ENCODE measurements around the gene GNPTAB. TPM values are rescaled to one million over a fixed set of nuclear protein-coding genes. Genes with fewer than 3 reads are reported as not detected.

The GNPTAB gene
- total RNA-seq, 4 donors from 2014 or later, result 26.0 to 64.4 (median 34.3) TPM

DNA sequence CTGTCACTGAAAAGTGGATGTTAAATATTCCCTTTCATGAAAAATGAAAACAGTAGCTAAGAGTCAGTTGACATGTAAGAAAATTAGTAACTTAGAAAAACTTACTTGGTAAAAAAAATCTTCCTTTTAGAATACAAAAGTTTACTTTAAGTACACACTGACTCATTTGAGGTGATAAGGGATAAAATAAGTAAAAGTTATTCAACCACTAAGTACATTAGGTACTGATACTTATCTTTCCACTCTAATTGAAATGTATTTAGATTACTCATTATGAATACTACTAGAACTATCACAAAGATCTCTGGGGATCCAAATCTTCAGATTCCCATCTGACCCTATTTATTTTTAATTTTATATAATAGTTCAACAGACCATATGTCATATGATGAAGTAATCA lies 103.7 kb downstream of the GNPTAB start:
- no peak for TF ChIP-seq CTCF (IDR thresholded peaks at IDR 0.05; ENCODE audit: low read depth)

DNA sequence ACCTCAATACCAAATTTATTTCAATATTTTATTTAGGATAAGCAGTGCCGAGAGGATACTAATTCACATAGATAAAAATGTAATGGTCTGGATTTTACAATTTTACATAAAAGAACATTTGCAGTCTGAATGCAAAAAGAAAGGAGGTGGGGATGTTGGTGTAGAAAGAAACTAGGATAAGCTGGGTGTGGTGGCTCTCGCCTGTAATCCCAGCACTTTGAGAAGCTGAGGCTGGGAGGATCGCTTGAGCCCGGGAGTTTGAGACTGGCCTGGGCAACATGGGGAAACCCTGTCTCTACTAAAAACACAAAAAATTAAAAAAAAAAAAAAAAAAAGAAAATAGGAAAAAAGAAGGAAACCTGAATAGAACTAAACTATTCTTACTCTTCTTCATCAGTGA lies 108.4 kb downstream of the GNPTAB start:
- TF ChIP-seq CTCF (IDR thresholded peaks at IDR 0.05; ENCODE audit: low read depth), result no peak

GRCh38 chr12:101720118-101720517 lies 110.6 kb downstream of the GNPTAB start:
- TF ChIP-seq CTCF (IDR thresholded peaks at IDR 0.05; ENCODE audit: low read depth), result no peak

DNA sequence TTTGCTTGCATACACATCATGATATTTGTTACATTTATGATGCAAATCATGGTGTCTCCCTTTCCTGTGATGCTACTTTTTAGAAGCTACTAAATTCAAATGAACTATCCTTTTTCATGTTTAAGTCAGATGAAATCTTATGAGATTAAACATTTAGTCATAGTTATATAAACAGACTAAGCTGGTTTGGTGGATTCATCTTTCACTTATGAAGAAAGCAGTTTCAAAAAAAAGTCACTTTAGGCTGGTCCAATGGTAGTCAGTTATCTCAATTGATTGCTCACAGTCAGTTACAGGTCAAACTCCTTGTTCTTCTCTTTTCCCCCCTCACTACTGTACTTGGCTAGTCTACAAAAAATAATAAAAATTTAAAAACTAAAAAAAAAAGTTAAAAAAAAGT lies 111.2 kb downstream of the GNPTAB start:
- TF ChIP-seq CTCF (IDR thresholded peaks at IDR 0.05; ENCODE audit: low read depth), result no peak

- no peak for TF ChIP-seq CTCF (IDR thresholded peaks at IDR 0.05; ENCODE audit: low read depth)
Observed at GRCh38 chr12:101714877-101715444, 115.8 kb downstream of the GNPTAB start.

- TF ChIP-seq CTCF (IDR thresholded peaks at IDR 0.05; ENCODE audit: low read depth), result no peak
Observed at GRCh38 chr12:101713930-101714329, 116.8 kb downstream of the GNPTAB start.

DNA sequence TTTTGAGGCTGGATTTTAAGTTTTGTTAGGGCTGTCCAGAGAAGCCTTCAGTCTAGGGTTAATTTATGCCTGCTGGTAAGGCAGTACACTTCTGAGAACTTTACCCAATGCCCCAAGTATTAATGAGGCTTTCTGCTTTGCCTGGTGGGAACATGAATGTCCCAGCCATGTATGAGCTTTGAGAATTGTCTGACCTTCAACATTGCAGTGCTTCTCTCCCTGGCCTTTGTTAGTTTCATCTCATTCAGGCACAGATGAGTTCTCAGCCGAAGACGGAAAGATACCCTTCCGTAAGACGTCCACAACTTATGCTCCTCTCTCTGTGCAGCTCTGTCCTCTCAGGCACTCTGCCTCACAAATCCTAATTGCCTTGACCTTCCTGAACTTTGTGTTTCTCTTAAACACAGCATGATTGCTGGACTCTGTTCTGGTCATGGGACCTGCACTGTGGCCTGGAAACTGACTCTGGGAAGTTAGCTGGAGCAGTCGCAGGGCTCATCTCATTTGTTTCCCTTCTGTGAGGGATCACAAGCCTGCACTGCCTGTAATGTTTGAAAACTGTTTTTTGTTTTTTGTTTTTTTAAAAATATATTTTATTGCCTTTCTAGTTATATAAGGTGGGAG lies 117.6 kb downstream of the GNPTAB start:
- TF ChIP-seq CTCF (IDR thresholded peaks at IDR 0.05; ENCODE audit: low read depth), result no peak

Measured in subcutaneous adipose tissue (tissue), 4 donors.